GM23248 (cell line): ENCODE measurements around the gene SNRNP27.

Experiments used
- EZH2 ChIP-seq: fragments of 200-600 bp; sonication (generic); IDR thresholded peaks from 2 replicates; pipeline ENCODE4 v1.6.1; 2018; ENCODE audit warnings: antibody characterized with exemption, mild to moderate bottlenecking; ENCODE audit not compliant: insufficient read depth, poor library complexity, severe bottlenecking
- EZH2phosphoT487 ChIP-seq: fragments of 200-600 bp; sonication (generic); IDR thresholded peaks from 2 replicates; pipeline ENCODE4 v1.6.1; 2018; ENCODE audit warnings: antibody characterized with exemption, moderate library complexity, mild to moderate bottlenecking, low read depth; ENCODE audit not compliant: insufficient read depth

- TF ChIP-seq EZH2, result no peak
- no peak for TF ChIP-seq EZH2phosphoT487
Measured at GRCh38 chr2:69936906-69937305, 43.1 kb downstream of the SNRNP27 start.
